PFSK-1 (cell line): ENCODE results near the gene HS6ST1.

Experiments used
- FOXP2 ChIP-seq: optimal IDR thresholded peaks from 2 replicates; pipeline ENCODE3; 2011; ENCODE audit warnings: borderline replicate concordance, control low read depth, inconsistent platforms; ENCODE audit not compliant: insufficient read depth; ENCODE audit errors: extremely low read length, extremely low read depth
- POLR2AphosphoS5 ChIP-seq: IDR thresholded peaks from 2 replicates; pipeline ENCODE4 v1.6.1; 2012; ENCODE audit warnings: low read depth, mild to moderate bottlenecking, control low read depth, low read length, moderate library complexity
- REST ChIP-seq, 2 experiments: IDR thresholded peaks; 2 replicates each; pipeline versions ENCODE4 v1.6.1 to v1.8.0; 2011 to 2012; ENCODE audit warnings: low read depth in 2 of 2, low read length in 2 of 2, control low read depth in 1 of 2, inconsistent platforms in 1 of 2, mild to moderate bottlenecking in 1 of 2, moderate library complexity in 1 of 2; ENCODE audit not compliant: insufficient read depth in 1 of 2
- SIN3A ChIP-seq: IDR thresholded peaks from 2 replicates; pipeline ENCODE4 v1.6.1; 2012; ENCODE audit warnings: mild to moderate bottlenecking, low read length, moderate library complexity, borderline replicate concordance; ENCODE audit not compliant: insufficient read depth
- TAF1 ChIP-seq: IDR thresholded peaks from 2 replicates; pipeline ENCODE4 v1.6.1; 2012; ENCODE audit warnings: low read length, control low read depth, borderline replicate concordance; ENCODE audit not compliant: insufficient read depth

HS6ST1 gene

DNA sequence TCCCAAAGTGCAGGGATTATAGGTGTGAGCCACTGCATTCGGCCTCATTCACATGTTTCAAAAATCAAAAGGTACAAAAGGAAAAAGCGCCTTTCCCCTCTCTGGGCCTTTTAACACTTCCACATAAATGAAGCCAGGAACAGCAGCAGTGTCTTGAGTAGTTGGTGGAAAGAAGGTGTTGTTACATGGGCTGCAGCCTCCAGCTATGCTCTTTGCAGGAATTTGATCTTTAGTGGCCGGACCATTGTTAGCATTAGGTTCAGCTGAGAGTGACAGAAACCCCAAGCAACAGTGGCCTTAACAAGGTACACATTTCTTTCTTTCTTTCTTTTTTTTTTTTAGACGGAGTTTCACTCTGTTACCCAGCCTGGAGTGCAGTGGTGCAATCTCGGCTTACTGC lies 59.1 kb downstream of the HS6ST1 start:
- TF ChIP-seq REST (IDR thresholded peaks at IDR 0.05; ENCODE audit: insufficient read depth in 1 of 2, low read depth in 2 of 2, low read length in 2 of 2) = no peak
- no peak for TF ChIP-seq FOXP2
- TF ChIP-seq POLR2AphosphoS5 = no peak
- TF ChIP-seq TAF1 = no peak
- no peak for TF ChIP-seq SIN3A

DNA sequence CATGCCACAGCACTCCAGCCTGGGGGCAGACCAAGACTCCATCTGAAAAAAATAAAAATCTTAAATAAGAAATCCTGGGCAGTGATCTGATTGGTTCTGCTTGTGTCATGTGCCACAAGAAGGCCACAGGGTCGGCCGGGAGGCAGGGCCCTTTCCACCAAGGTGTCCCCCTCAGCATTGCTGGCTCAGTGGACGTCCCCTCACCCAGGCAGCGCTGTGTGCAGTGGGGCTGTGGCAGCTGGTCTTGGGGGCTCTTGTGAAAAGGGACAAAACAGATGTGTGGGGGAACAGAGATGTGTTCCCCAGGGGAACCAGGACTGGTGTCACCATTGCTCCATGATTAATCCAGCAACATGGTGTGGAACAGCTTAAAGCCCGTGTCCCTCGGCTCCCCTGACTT lies 60.5 kb downstream of the HS6ST1 start:
- TF ChIP-seq REST (IDR thresholded peaks at IDR 0.05; ENCODE audit: insufficient read depth in 1 of 2, low read depth in 2 of 2, low read length in 2 of 2) (no peak), SIN3A (no peak), POLR2AphosphoS5 (no peak), TAF1 (no peak), FOXP2 (no peak)

- TF ChIP-seq REST (IDR thresholded peaks at IDR 0.05; ENCODE audit: insufficient read depth in 1 of 2, low read depth in 2 of 2, low read length in 2 of 2) (no peak), POLR2AphosphoS5 (no peak), FOXP2 (no peak), SIN3A (no peak), TAF1 (no peak)
These were observed 66.2 kb downstream of the HS6ST1 start for GRCh38 chr2:128252501-128252900.

GRCh38 chr2:128250229-128251025 lies 68.2 kb downstream of the HS6ST1 start:
- TF ChIP-seq TAF1 = no peak
- TF ChIP-seq POLR2AphosphoS5 = no peak
- TF ChIP-seq FOXP2 = no peak
- TF ChIP-seq REST (IDR thresholded peaks at IDR 0.05; ENCODE audit: insufficient read depth in 1 of 2, low read depth in 2 of 2, low read length in 2 of 2) = no peak
- TF ChIP-seq SIN3A = no peak

GRCh38 chr2:128249555-128249954 lies 69.1 kb downstream of the HS6ST1 start:
- TF ChIP-seq FOXP2 (no peak), TAF1 (no peak), SIN3A (no peak), POLR2AphosphoS5 (no peak)
